HepG2 (cell line): ENCODE data around the gene TPRG1. TPM values are rescaled to one million over a fixed set of nuclear protein-coding genes. Genes with fewer than 3 reads are reported as not detected.

Experiments used
- ATAC-seq: fragments of 200-7000 bp; cut with Tn5 transposase; 3 replicates; pipeline ENCODE4 v1.9.1; 2020; ENCODE audit warnings: mild to moderate bottlenecking, moderate library complexity
- BruUV-seq: library from RNA; stranded (reverse); fragments of 400-500 nt; replicated peaks from 2 replicates; lab custom pipeline; 2021; lab: Mats Ljungman, UMichigan
- CTCF ChIA-PET: fragments of 300-600 bp; formaldehyde crosslinking; extraction: SDS; loops from one replicate; lab custom pipeline; 2021; ENCODE audit warnings: low total read pairs, inconsistent platforms, low intra/inter-chr PET ratio; lab: Yijun Ruan, JAX
- POLR2A ChIA-PET: fragments of 350-600 bp; sonication (Branson Sonifier 250); formaldehyde crosslinking; loops from one replicate; lab custom pipeline; 2020; ENCODE audit warnings: antibody characterized with exemption, inconsistent platforms; lab: Yijun Ruan, JAX
- DNase-seq: peaks from one replicate; pipeline ENCODE4 v3.0.0-alpha.2; 2015; ENCODE audit warnings: low spot score
- FAIRE-seq: peaks from 3 replicates; lab custom pipeline; 2011; peaks lifted over from hg19 to GRCh38; lab: Jason Lieb, UNC
- H2AFZ ChIP-seq: one replicate; pipeline ENCODE4 v1.6.1; 2011; ENCODE audit warnings: low read length, inconsistent platforms
- H3K27ac ChIP-seq: fragments of 300-600 bp; 3 replicates; pipeline ENCODE4 v1.8.0; 2011; ENCODE audit warnings: mixed run types, mild to moderate bottlenecking, mixed read lengths, low read length, inconsistent platforms; ENCODE audit not compliant: insufficient read depth; ENCODE audit errors: extremely low read length
- H3K27me3 ChIP-seq, 2 experiments: fragments of 200-600 bp in 1 of 2; 2 replicates in 1 of 2; 3 replicates in 1 of 2; pipeline versions ENCODE4 v1.6.0 to v1.8.0; 2011; ENCODE audit warnings: low read length in 2 of 2, mild to moderate bottlenecking in 2 of 2, moderate library complexity in 2 of 2, inconsistent platforms in 1 of 2; ENCODE audit not compliant: insufficient read depth in 2 of 2, control insufficient read depth in 1 of 2
- H3K36me3 ChIP-seq, 2 experiments: fragments of 200-600 bp in 1 of 2; replicated peaks in 1 of 2; 2 replicates in 1 of 2; 3 replicates in 1 of 2; pipeline versions ENCODE4 v1.5.1 to v1.8.0; 2011; ENCODE audit warnings: low read length in 2 of 2, inconsistent platforms in 1 of 2; ENCODE audit not compliant: insufficient read depth in 2 of 2, control insufficient read depth in 1 of 2
- H3K4me1 ChIP-seq: 2 replicates; pipeline ENCODE4 v1.5.1; 2012; ENCODE audit warnings: low read length, inconsistent platforms; ENCODE audit not compliant: insufficient read depth
- H3K4me2 ChIP-seq: 2 replicates; pipeline ENCODE4 v1.6.0; 2011; ENCODE audit warnings: low read depth, low read length, inconsistent platforms
- H3K4me3 ChIP-seq, 3 experiments: fragments of 200-600 bp in 1 of 3; sonication (generic), shearing (Covaris generic) in 1 of 3; replicated peaks in 1 of 3; 2 replicates each; pipeline ENCODE4 v1.5.1; 2011 to 2016; ENCODE audit warnings: low read length in 3 of 3, inconsistent platforms in 2 of 3, low read depth in 2 of 3, mild to moderate bottlenecking in 2 of 3, control low read depth in 1 of 3, mixed read lengths in 1 of 3; ENCODE audit not compliant: insufficient read depth in 1 of 3
- H3K79me2 ChIP-seq: one replicate; pipeline ENCODE4 v1.6.1; 2011; ENCODE audit warnings: low read length, inconsistent platforms; ENCODE audit not compliant: insufficient read depth
- H3K9ac ChIP-seq: 2 replicates; pipeline ENCODE4 v1.6.0; 2011; ENCODE audit warnings: mild to moderate bottlenecking, low read depth, low read length, inconsistent platforms; ENCODE audit not compliant: insufficient read depth
- H3K9me3 ChIP-seq: 2 replicates; pipeline ENCODE4 v1.5.1; 2012; ENCODE audit warnings: mild to moderate bottlenecking, low read length
- H4K20me1 ChIP-seq: 2 replicates; pipeline ENCODE4 v1.6.0; 2011; ENCODE audit warnings: inconsistent platforms, mild to moderate bottlenecking, low read length, moderate library complexity; ENCODE audit not compliant: insufficient read depth
- ARID5B ChIP-seq: IDR thresholded peaks from 2 replicates; pipeline ENCODE4 v1.4.0; 2020; ENCODE audit warnings: mild to moderate bottlenecking, missing genetic modification reagents
- HNF1B ChIP-seq: sonication (generic); formaldehyde crosslinking; IDR thresholded peaks from 2 replicates; pipeline ENCODE4 v1.5.1; 2020; ENCODE audit warnings: mild to moderate bottlenecking, moderate library complexity, missing genetic modification reagents
- NFYC ChIP-seq: IDR thresholded peaks from 2 replicates; pipeline ENCODE4 v1.6.1; 2016; ENCODE audit warnings: missing genetic modification reagents, missing compliant biosample characterization
- NKX3-1 ChIP-seq: sonication (generic); formaldehyde crosslinking; IDR thresholded peaks from 2 replicates; pipeline ENCODE4 v1.5.0; 2020; ENCODE audit warnings: missing genetic modification reagents
- THAP9 ChIP-seq: sonication (generic); formaldehyde crosslinking; IDR thresholded peaks from 2 replicates; pipeline ENCODE4; 2020; ENCODE audit warnings: missing genetic modification reagents, mild to moderate bottlenecking, borderline replicate concordance
- ZHX2 ChIP-seq, 2 experiments: sonication (generic) in 1 of 2; formaldehyde crosslinking in 1 of 2; IDR thresholded peaks; 2 replicates each; pipeline versions ENCODE4 v1.6.1 to v1.9.0; 2014 to 2022; ENCODE audit warnings: antibody characterized with exemption in 1 of 2, borderline replicate concordance in 1 of 2, inconsistent platforms in 1 of 2, low read depth in 1 of 2, missing genetic modification reagents in 1 of 2
- ZNF589 ChIP-seq: sonication (generic); formaldehyde crosslinking; conservative IDR thresholded peaks from 2 replicates; pipeline ENCODE4 v1.8.0; 2022; ENCODE audit warnings: mild to moderate bottlenecking, moderate library complexity, missing genetic modification reagents
- WGBS: methylation state at CpG from one replicate; pipeline ENCODE4 v1.1.6; 2017; ENCODE audit warnings: low lambda C conversion rate; 5-methylcytosine and 5-hydroxymethylcytosine counted together
- in situ Hi-C: cut with HindIII; loops from 2 replicates; pipeline ENCODE4 v1.10.0; 2017; ENCODE audit warnings: low pct_unique_long_range_greater_than_20kb; ENCODE audit not compliant: extremely low pct_ligation_motif_present
- intact Hi-C: fragments of 100-400 bp; cut with micrococcal nuclease; formaldehyde crosslinking; loops from one replicate; pipeline ENCODE4 v1.10.0; 2022; ENCODE audit not compliant: unreplicated experiment
- polyA plus RNA-seq, 8 experiments: library from polyadenylated mRNA; depleted of rRNA in 3 of 8; stranded (reverse) in 7 of 8; unstranded in 1 of 8; fragments of >200 nt; fragmentation: Illumina TruSeq in 4 of 8; extraction: Trizol in 4 of 8; gene quantifications; 2 replicates each; pipeline versions ENCODE4 v1.2.1 to v1.2.3, GENCODE V29; 2011 to 2016; ENCODE audit warnings: low read depth in 4 of 8, missing spikeins in 1 of 8, mixed read lengths in 1 of 8; ENCODE audit not compliant: insufficient read depth in 1 of 8
- total RNA-seq, 5 experiments: library from RNA; depleted of rRNA; stranded (reverse); fragments of >200 nt; fragmentation: Illumina TruSeq; extraction: Trizol; gene quantifications; 2 replicates each; pipeline ENCODE4 v1.2.3, GENCODE V29; 2016; ENCODE audit warnings: low read depth in 1 of 5

Gene TPRG1
- total and polyA plus RNA-seq, 2 of the 13 experiments (the other 11 are each of a cell fraction or from before 2014, with no cell fraction given) = 0.17 TPM; not detected in 1

- H3K4me1 ChIP-seq = no peaks in the 10 kb centered on the region
- H3K4me2 ChIP-seq = no peak overlapping the region
- DNase-seq (no peak), ATAC-seq (no peak), FAIRE-seq (no peak)
- no peak overlapping the region for H3K9ac ChIP-seq
- BruUV-seq = no TSS peak
- no peaks in the 10 kb centered on the region for H4K20me1 ChIP-seq
- intact Hi-C loops (no loop called here), in situ Hi-C loops (no loop called here)
- H2AFZ ChIP-seq = no peak overlapping the region
- no peak overlapping the region for H3K4me3 ChIP-seq
- H3K79me2 ChIP-seq = no peaks in the 10 kb centered on the region
- H3K27me3 ChIP-seq = no peaks in the 10 kb centered on the region
- H3K9me3 ChIP-seq = no peaks in the 10 kb centered on the region
- H3K36me3 ChIP-seq = no peaks in the 10 kb centered on the region
- ChIA-PET CTCF (no interaction called here), POLR2A (no interaction called here)
- WGBS = 13% methylated on average over 5 of the region's 5 CpGs
- H3K27ac ChIP-seq = no peak overlapping the region
- TF ChIP-seq THAP9 (CRISPR knock-in tag) (no peak), HNF1B (CRISPR knock-in tag) (no peak), NFYC (CRISPR knock-in tag) (no peak), ZHX2 (IDR thresholded peaks at IDR 0.05; ENCODE audit: low read depth) (no peak), ZHX2 (CRISPR knock-in tag; IDR thresholded peaks at IDR 0.05; ENCODE audit: borderline replicate concordance) (no peak), ZNF589 (CRISPR knock-in tag) (no peak), ARID5B (no peak), NKX3-1 (CRISPR knock-in tag) (no peak)
Measured at GRCh38 chr3:189276444-189277219, 104.9 kb downstream of the TPRG1 start.
